Lower leg skin (tissue), 3 donors: ENCODE measurements around the gene WDR4.

Experiments used
- POLR2A ChIP-seq, 2 donors: fragments of 450-650 bp; IDR thresholded peaks; one replicate each; pipeline ENCODE4 v1.6.1; 2016 to 2017; ENCODE audit warnings: antibody characterized with exemption in 2 of 2, mild to moderate bottlenecking in 1 of 2, moderate library complexity in 1 of 2
- TF ChIP-seq, protein P1 (sequence below), 3 donors: fragments of 450-650 bp; IDR thresholded peaks; one replicate each; pipeline ENCODE4 v1.5.1; 2016; ENCODE audit warnings: antibody characterized with exemption in 3 of 3, mild to moderate bottlenecking in 3 of 3, moderate library complexity in 2 of 3

DNA sequence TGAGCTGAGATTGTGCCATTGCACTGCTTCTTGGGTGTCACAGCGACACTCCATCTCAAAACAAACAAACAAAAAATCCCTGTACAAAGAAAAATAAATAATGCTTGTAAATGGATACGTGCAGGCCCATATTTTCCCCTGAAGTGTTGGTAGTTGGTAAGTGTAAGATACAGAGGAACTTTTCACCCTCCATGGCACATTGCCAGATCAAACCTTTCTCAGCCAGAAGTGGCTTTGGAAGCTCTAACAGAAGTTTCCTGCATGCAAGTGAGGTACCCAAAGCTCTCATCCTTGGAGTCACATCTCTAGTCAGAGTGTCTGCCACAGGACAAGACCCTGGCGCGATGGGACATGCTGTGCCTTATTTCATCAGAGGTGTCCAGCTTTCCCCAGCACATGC is 21.1 kb upstream of the WDR4 start:
- no peak for TF ChIP-seq POLR2A (IDR thresholded peaks at IDR 0.05)
- TF ChIP-seq, protein P1, sequence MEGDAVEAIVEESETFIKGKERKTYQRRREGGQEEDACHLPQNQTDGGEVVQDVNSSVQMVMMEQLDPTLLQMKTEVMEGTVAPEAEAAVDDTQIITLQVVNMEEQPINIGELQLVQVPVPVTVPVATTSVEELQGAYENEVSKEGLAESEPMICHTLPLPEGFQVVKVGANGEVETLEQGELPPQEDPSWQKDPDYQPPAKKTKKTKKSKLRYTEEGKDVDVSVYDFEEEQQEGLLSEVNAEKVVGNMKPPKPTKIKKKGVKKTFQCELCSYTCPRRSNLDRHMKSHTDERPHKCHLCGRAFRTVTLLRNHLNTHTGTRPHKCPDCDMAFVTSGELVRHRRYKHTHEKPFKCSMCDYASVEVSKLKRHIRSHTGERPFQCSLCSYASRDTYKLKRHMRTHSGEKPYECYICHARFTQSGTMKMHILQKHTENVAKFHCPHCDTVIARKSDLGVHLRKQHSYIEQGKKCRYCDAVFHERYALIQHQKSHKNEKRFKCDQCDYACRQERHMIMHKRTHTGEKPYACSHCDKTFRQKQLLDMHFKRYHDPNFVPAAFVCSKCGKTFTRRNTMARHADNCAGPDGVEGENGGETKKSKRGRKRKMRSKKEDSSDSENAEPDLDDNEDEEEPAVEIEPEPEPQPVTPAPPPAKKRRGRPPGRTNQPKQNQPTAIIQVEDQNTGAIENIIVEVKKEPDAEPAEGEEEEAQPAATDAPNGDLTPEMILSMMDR (IDR thresholded peaks at IDR 0.05), result no peak
